Heart left ventricle (tissue), 13 donors: ENCODE data around the gene POLD4.

Experiments
- CTCF ChIP-seq, 12 donors: fragments of 200-600 bp; sonication (generic) in 4 of 12; IDR thresholded peaks; one replicate each; pipeline versions ENCODE4 v1.5.0 to v1.8.0; 2018 to 2022; ENCODE audit warnings: antibody characterized with exemption in 12 of 12, mild to moderate bottlenecking in 5 of 12
- POLR2A ChIP-seq, 2 donors: fragments of 450-650 bp; IDR thresholded peaks; one replicate each; pipeline ENCODE4 v1.6.1; 2017; ENCODE audit warnings: antibody characterized with exemption in 2 of 2, mild to moderate bottlenecking in 2 of 2, moderate library complexity in 2 of 2
- donor health status: ischemic (EF 13 %, LVEDD 7.1; RV severe dilation, severe dysfunction).
- donor health status: DM: no; HTN: yes; CAD: no.
- donor health status: DM: no; HTN: no; CAD: no.
- donor health status: ischemic (EF 25% LVEDD 6.9; RV normal size, moderate dysfunction).
- donor health status: ischemic (EF 25% LVEDD 5.7; RV mildly dilated, moderate dysfunction).
- donor health status: ischemic (EF 35%, LVEDD 5.7; RV mildly dilated, moderate dysfunction).
- donor health status: nonischemic (EF 11% LVEDD 7.7; RV severe dilation, severe dysfunction).
- donor health status: DM: yes; HTN: yes; CAD: no.
- donor health status: PGD.
- donor health status: ischemic (EF 29% LVEDD 5.4; RV normal size, mild dysfunction).
- donor health status: nonischemic (EF 23%, LVEDD 6.1; RV moderate dilation, normal function).

- TF ChIP-seq CTCF (IDR thresholded peaks at IDR 0.05), result no peak
- TF ChIP-seq POLR2A (IDR thresholded peaks at IDR 0.05), result no peak
These were observed 50.7 kb downstream of the POLD4 start for GRCh38 chr11:67302571-67303131.
